ENCODE results near the gene BMP2. TPM values are rescaled to one million over a fixed set of nuclear protein-coding genes. Genes with fewer than 3 reads are reported as not detected.

BMP2 gene
- total RNA-seq, 1 experiment from 2014 or later = not detected

GRCh38 chr20:6766433-6766832 lies 1.1 kb upstream of the BMP2 start:
- Histone ChIP-seq H4K20me1 (ENCODE audit: insufficient read depth) (no peaks in the 10 kb centered on the region), H3K9me3 (ENCODE audit: insufficient read depth, low read depth) (no peaks in the 10 kb centered on the region), H3K27me3 (ENCODE audit: insufficient read depth, low read depth) (no peaks in the 10 kb centered on the region), H3F3A (ENCODE audit: insufficient read depth, low read depth) (0 out of 2 replicates have a peak, but pooled peaks cover 4% of the 10 kb centered on the region), H3K4me2 (no peak overlapping the region), H3K36me3 (ENCODE audit: low read depth) (no peaks in the 10 kb centered on the region), H3K4me3 (no peak overlapping the region), H3K79me2 (ENCODE audit: low read depth) (no peaks in the 10 kb centered on the region), H2AFZ (no peak overlapping the region), H3K9me2 (ENCODE audit: insufficient read depth) (no peaks in the 10 kb centered on the region), H3K27ac (no peak overlapping the region), H3K4me1 (replicated peaks; ENCODE audit: insufficient read depth) (no peaks in the 10 kb centered on the region)
- no peak for TF ChIP-seq EZH2 (IDR thresholded peaks at IDR 0.05; ENCODE audit: low read depth)
- TF ChIP-seq, protein P1, sequence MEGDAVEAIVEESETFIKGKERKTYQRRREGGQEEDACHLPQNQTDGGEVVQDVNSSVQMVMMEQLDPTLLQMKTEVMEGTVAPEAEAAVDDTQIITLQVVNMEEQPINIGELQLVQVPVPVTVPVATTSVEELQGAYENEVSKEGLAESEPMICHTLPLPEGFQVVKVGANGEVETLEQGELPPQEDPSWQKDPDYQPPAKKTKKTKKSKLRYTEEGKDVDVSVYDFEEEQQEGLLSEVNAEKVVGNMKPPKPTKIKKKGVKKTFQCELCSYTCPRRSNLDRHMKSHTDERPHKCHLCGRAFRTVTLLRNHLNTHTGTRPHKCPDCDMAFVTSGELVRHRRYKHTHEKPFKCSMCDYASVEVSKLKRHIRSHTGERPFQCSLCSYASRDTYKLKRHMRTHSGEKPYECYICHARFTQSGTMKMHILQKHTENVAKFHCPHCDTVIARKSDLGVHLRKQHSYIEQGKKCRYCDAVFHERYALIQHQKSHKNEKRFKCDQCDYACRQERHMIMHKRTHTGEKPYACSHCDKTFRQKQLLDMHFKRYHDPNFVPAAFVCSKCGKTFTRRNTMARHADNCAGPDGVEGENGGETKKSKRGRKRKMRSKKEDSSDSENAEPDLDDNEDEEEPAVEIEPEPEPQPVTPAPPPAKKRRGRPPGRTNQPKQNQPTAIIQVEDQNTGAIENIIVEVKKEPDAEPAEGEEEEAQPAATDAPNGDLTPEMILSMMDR (conservative IDR thresholded peaks at IDR 0.05) = no peak
- intact Hi-C loops (cut with micrococcal nuclease; ENCODE audit: unreplicated experiment) = loop anchor here (5.0 to 10.0 kb wide), 4 partner anchors 518 to 1958 kb away; no protein-coding TSS in a partner anchor
- no peak for DNase-seq
- POLR2A ChIA-PET (ENCODE audit: unreplicated experiment) = no interaction called here
- no TSS peak for BruUV-seq (replicated peaks)
- CTCF ChIA-PET = no interaction called here

DNA sequence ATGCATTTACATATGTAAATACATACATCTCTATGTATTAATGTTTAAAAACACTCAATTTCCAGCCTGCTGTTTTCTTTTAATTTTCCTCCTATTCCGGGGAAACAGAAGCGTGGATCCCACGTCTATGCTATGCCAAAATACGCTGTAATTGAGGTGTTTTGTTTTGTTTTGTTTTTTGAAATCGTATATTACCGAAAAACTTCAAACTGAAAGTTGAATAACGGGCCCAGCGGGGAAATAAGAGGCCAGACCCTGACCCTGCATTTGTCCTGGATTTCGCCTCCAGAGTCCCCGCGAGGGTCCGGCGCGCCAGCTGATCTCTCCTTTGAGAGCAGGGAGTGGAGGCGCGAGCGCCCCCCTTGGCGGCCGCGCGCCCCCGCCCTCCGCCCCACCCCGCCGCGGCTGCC lies 355 bp upstream of the BMP2 start:
- no peaks in the 10 kb centered on the region for H3K36me3 ChIP-seq (ENCODE audit: low read depth)
- CTCF ChIA-PET = no interaction called here
- no peaks in the 10 kb centered on the region for H3K79me2 ChIP-seq (ENCODE audit: low read depth)
- POLR2A ChIA-PET (ENCODE audit: unreplicated experiment) = no interaction called here
- 0 out of 2 replicates have a peak, but pooled peaks cover 4% of the 10 kb centered on the region for H3F3A ChIP-seq (ENCODE audit: insufficient read depth, low read depth)
- no peak for DNase-seq
- no peaks in the 10 kb centered on the region for H3K27me3 ChIP-seq (ENCODE audit: insufficient read depth, low read depth)
- H3K9me3 ChIP-seq (ENCODE audit: insufficient read depth, low read depth) = no peaks in the 10 kb centered on the region
- H3K4me2 ChIP-seq = peak overlapping the region; percentile 44; the same call in 1 of the 2 replicates
- no peak overlapping the region for H2AFZ ChIP-seq
- intact Hi-C loops (cut with micrococcal nuclease; ENCODE audit: unreplicated experiment) = loop anchor here (5.0 to 10.0 kb wide), 4 partner anchors 518 to 1958 kb away; no protein-coding TSS in a partner anchor
- no peak overlapping the region; the same call in 1 of the 2 replicates for H3K4me3 ChIP-seq
- H3K4me1 ChIP-seq (replicated peaks; ENCODE audit: insufficient read depth) = no peaks in the 10 kb centered on the region
- TF ChIP-seq, protein P1 (conservative IDR thresholded peaks at IDR 0.05) = no peak
- no peaks in the 10 kb centered on the region for H3K9me2 ChIP-seq (ENCODE audit: insufficient read depth)
- H4K20me1 ChIP-seq (ENCODE audit: insufficient read depth) = no peaks in the 10 kb centered on the region
- no TSS peak for BruUV-seq (replicated peaks)
- H3K27ac ChIP-seq = no peak overlapping the region

DNA sequence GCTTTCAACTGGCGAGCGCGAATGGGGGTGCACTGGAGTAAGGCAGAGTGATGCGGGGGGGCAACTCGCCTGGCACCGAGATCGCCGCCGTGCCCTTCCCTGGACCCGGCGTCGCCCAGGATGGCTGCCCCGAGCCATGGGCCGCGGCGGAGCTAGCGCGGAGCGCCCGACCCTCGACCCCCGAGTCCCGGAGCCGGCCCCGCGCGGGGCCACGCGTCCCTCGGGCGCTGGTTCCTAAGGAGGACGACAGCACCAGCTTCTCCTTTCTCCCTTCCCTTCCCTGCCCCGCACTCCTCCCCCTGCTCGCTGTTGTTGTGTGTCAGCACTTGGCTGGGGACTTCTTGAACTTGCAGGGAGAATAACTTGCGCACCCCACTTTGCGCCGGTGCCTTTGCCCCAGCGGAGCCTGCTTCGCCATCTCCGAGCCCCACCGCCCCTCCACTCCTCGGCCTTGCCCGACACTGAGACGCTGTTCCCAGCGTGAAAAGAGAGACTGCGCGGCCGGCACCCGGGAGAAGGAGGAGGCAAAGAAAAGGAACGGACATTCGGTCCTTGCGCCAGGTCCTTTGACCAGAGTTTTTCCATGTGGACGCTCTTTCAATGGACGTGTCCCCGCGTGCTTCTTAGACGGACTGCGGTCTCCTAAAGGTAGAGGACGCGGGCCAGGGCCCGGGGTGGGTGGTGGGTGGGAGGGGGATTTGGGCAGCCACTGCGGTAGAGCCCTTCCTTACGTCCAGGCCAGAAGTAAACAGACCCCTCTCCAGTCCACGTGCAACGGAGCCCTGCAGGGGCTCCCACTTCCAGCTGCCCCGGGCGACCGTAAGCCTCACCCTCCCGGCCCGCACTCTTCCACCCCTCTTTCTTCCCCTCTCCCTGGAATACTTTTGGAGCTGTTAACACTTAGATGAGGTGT lies 998 bp downstream of the BMP2 start:
- no peak overlapping the region; the same call in 1 of the 2 replicates for H3K4me3 ChIP-seq
- no peaks in the 10 kb centered on the region; the same call in 1 of the 2 replicates for H3K9me2 ChIP-seq (ENCODE audit: insufficient read depth)
- TF ChIP-seq EZH2 (IDR thresholded peaks at IDR 0.05; ENCODE audit: low read depth) = no peak
- TF ChIP-seq, protein P1 (conservative IDR thresholded peaks at IDR 0.05) = no peak
- CTCF ChIA-PET = no interaction called here
- no peaks in the 10 kb centered on the region for H3K79me2 ChIP-seq (ENCODE audit: low read depth)
- intact Hi-C loops (cut with micrococcal nuclease; ENCODE audit: unreplicated experiment) = loop anchor here (5.0 to 10.0 kb wide), 4 partner anchors 516 to 1956 kb away; no protein-coding TSS in a partner anchor
- H3K27me3 ChIP-seq (ENCODE audit: insufficient read depth, low read depth) = no peaks in the 10 kb centered on the region; the same call in 1 of the 2 replicates
- 0 out of 2 replicates have a peak, but pooled peaks cover 4% of the 10 kb centered on the region for H3F3A ChIP-seq (ENCODE audit: insufficient read depth, low read depth)
- no peak overlapping the region for H2AFZ ChIP-seq
- no peaks in the 10 kb centered on the region for H3K4me1 ChIP-seq (replicated peaks; ENCODE audit: insufficient read depth)
- BruUV-seq (replicated peaks) = no TSS peak
- no peaks in the 10 kb centered on the region for H3K36me3 ChIP-seq (ENCODE audit: low read depth)
- DNase-seq = no peak
- no peaks in the 10 kb centered on the region for H4K20me1 ChIP-seq (ENCODE audit: insufficient read depth)
- peak overlapping the region; percentile 28; the same call in 1 of the 2 replicates for H3K4me2 ChIP-seq
- POLR2A ChIA-PET (ENCODE audit: unreplicated experiment) = no interaction called here
- H3K27ac ChIP-seq = no peak overlapping the region
- H3K9me3 ChIP-seq (ENCODE audit: insufficient read depth, low read depth) = no peaks in the 10 kb centered on the region

Measured in PC-9 (cell line).